ENCODE results near the gene NRARP. TPM values are rescaled to one million over a fixed set of nuclear protein-coding genes. Genes with fewer than 3 reads are reported as not detected.

NRARP gene
- total and polyA plus RNA-seq, 2 of the 8 experiments (the other 6 are each of a cell fraction or from before 2014, with no cell fraction given): 32.5 to 37.2 TPM

GRCh38 chr9:137313956-137314560 lies 12.0 kb upstream of the NRARP start:
- Histone ChIP-seq H3K79me1 (ENCODE audit: low read depth, low read length) (no peaks in the 10 kb centered on the region), H3K18ac (ENCODE audit: extremely low read depth, low read length) (no peak overlapping the region; the same call in 1 of the 2 replicates), H3K4me1 (replicated peaks in 1 of 4; ENCODE audit: control insufficient read depth in 3 of 4, insufficient read depth in 4 of 4, low read length in 3 of 4) (peaks cover 0 to 22% (median 13%) of the 10 kb centered on the region in 4 experiments; a peak in 6 of 7 replicates), H4K8ac (ENCODE audit: extremely low read depth, insufficient read depth, low read length) (no peak overlapping the region), H3K23me2 (ENCODE audit: low read depth, low read length) (no peaks in the 10 kb centered on the region; the same call in 1 of the 2 replicates), H3K4me2 (ENCODE audit: insufficient read depth in 1 of 2, low read depth in 2 of 2, low read length in 2 of 2) (no peak overlapping the region), H4K20me1 (replicated peaks in 1 of 2; ENCODE audit: control insufficient read depth in 1 of 2, insufficient read depth in 2 of 2, low read length in 2 of 2) (no peaks in the 10 kb centered on the region), H2AFZ (ENCODE audit: low read length) (no peak overlapping the region), H4K5ac (ENCODE audit: insufficient read length, low read depth, low read length) (no peak overlapping the region), H2AK5ac (ENCODE audit: low read depth, low read length) (peak overlapping the region; percentile 9; the same call in 1 of the 2 replicates), H3K4ac (replicated peaks; ENCODE audit: insufficient read length, low read depth, low read length) (no peak overlapping the region), H3K14ac (ENCODE audit: insufficient read length) (no peak overlapping the region), H3K56ac (replicated peaks; ENCODE audit: insufficient read length, low read depth, low read length) (no peak overlapping the region), H3K9me3 (ENCODE audit: insufficient read depth in 2 of 2, low read depth in 1 of 2, low read length in 1 of 2) (no peaks in the 10 kb centered on the region), H3K27me3 (replicated peaks in 1 of 4; ENCODE audit: control insufficient read depth in 3 of 4, extremely low read depth in 1 of 4, insufficient read depth in 3 of 4, low read length in 3 of 4) (peaks cover 0 to 4% (median 0%) of the 10 kb centered on the region in 4 experiments; a peak in 1 of 7 replicates), H3K36me3 (ENCODE audit: control insufficient read depth in 2 of 4, insufficient read depth in 4 of 4, low read length in 3 of 4) (no peaks in the 10 kb centered on the region), H2BK12ac (ENCODE audit: low read depth, low read length) (no peak overlapping the region), H3K79me2 (ENCODE audit: control insufficient read depth in 1 of 2, insufficient read depth in 2 of 2, low read length in 2 of 2) (no peaks in the 10 kb centered on the region), H2BK120ac (replicated peaks; ENCODE audit: low read depth, low read length) (no peak overlapping the region), H2BK20ac (ENCODE audit: low read length) (no peak overlapping the region), H2BK15ac (ENCODE audit: low read length) (no peak overlapping the region; the same call in 1 of the 2 replicates), H3K4me3 (ENCODE audit: extremely low read depth in 1 of 4, insufficient read depth in 2 of 4, low read depth in 3 of 4, low read length in 4 of 4) (no peak overlapping the region), H2BK5ac (ENCODE audit: low read depth, low read length) (no peak overlapping the region; the same call in 1 of the 2 replicates), H3K23ac (ENCODE audit: insufficient read length) (no peak overlapping the region), H3K27ac (ENCODE audit: low read depth, low read length) (no peak overlapping the region), H3K9ac (replicated peaks in 1 of 4; ENCODE audit: extremely low read depth in 1 of 4, low read depth in 3 of 4, low read length in 3 of 4) (no peak overlapping the region), H4K91ac (replicated peaks; ENCODE audit: insufficient read length, low read length) (no peak overlapping the region)
- 81% methylated on average over 19 of the region's 24 CpGs; no CpG with 5 or more reads in 1 of the 2 experiments for WGBS, 2 experiments (ENCODE audit: extremely low coverage in 1 of 2, insufficient coverage in 1 of 2, insufficient read length in 1 of 2, insufficient replicate concordance in 2 of 2, low coverage in 1 of 2, low lambda C conversion rate in 2 of 2, missing lambda C conversion rate in 1 of 2)
- no peak for FAIRE-seq
- DNase-seq (ENCODE audit: low read depth in 1 of 2, low spot score in 2 of 2): no peak
- ChIA-PET POLR2A (ENCODE audit: partially characterized antibody) (interaction anchor here (1.6 to 11.9 kb wide), 2 partner anchors 14 to 37 kb away, joined by 6 to 129 read pairs; partner anchors contain the start of genes NRARP and TOR4A), CTCF (ENCODE audit: partially characterized antibody) (interaction anchor here (1.2 to 5.7 kb wide), 2 partner anchors 11 to 78 kb away, joined by 4 to 55 read pairs; partner anchors contain the start of gene NRARP)
